GM18861 (cell line): ENCODE data around the gene CTNNA3.
"Not testable (repeated sequence)": the region's sequence is repeated elsewhere in the genome, so short reads cannot be mapped to it uniquely, and the experiment has no call there.

ENCODE experiments used
- ATAC-seq: cut with Tn5 transposase; IDR thresholded peaks from one replicate; pipeline ENCODE4 v1.9.1; 2021; ENCODE audit not compliant: unreplicated experiment

CTNNA3 gene

DNA sequence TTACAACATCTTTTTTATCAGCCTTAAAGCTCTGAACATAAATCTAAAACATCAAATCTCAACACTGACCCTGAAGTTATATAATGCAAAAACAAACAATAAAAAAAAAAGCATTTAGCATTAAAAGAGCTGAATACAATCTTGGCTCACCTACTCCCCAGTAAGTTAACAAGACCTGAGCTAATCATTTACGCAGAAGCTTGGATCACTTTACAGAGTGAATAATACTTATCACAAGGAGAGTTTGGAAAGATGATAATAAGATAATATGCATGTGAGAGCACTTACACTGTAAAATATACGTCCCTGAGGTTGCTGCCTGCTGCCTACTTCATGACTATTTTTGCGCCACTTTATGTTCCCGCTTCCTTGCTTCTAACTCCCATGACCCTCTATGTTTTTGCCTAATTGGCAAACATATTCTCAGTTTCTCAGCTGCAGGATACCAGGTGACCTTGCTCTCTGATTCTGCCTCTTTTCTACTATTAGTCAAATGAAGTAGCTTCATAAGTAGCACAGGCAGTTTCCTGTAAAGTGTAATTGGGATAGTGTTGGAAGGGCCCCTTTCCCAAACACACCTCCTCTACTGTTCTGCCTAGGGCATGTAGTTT, 436.6 kb downstream of the CTNNA3 start:
- ATAC-seq, result no peak

DNA sequence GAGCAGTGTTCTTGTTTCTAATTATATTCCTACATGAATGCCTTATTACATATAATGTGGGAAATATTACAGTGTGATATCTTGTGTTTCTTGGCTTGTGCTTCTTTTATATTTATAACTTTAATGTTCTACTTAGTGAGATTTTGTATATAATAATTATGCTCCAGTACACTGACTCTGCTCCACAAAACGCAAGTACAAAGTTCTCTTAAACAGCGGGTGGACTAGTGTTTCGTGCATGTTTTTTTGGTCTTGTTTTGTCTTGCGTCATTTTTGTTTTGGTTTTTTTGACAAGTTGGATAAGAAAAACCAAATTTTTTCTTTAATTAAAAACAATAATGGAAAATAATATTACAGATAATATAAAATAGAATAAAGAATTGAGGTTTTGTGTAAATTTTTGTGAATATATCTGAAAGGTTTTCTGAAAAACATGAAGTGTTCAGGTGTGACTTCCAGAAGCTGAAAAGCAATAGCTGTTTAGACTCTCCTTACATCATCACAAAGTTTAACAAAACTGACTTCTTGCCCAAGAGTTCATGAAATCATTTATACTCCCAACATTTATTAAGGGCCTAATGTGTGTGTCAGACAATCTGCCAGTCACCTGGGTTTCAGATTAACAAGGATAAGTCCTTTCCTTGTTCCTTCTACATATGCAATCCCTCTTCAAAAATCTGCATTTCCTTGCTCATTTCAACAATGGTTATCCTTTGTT, 438.4 kb downstream of the CTNNA3 start:
- ATAC-seq, result no peak

DNA sequence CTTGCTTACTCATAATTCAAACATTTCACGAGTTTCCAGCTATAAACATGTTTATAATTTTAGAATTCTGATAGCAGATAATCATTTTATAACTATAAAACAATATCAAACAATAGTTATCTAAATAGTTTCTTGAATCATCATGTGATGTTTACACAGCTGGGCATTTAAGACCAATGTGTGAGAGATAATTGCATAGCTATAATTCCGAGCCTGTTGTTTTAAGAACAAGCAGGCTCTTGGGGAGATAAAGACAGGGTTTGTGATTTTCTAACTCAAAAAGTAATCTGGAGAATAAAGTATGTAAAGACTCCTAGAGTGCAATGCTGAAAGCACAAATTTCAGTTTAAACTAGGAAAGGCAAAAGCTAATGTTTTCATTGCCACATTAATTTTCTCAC, 439.0 kb downstream of the CTNNA3 start:
- ATAC-seq, result no peak

DNA sequence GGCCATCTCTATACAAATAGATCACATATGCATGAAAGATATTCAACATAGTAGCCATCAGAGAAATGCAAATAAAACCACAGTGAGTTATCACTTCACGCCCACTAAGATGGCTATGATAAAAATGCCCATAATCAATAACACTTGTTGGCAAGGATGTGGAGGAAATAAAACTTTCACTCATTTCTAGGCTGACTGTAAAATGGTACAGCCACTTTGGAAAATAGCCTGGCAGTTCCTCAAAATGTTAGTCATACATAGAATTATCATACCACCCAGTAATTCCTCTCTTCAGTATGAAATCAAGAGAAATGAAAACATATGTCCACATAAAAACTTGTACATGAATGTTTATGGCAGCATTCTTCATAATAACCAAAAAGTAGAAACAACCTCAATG, 445.3 kb downstream of the CTNNA3 start:
- ATAC-seq, result no peak

DNA sequence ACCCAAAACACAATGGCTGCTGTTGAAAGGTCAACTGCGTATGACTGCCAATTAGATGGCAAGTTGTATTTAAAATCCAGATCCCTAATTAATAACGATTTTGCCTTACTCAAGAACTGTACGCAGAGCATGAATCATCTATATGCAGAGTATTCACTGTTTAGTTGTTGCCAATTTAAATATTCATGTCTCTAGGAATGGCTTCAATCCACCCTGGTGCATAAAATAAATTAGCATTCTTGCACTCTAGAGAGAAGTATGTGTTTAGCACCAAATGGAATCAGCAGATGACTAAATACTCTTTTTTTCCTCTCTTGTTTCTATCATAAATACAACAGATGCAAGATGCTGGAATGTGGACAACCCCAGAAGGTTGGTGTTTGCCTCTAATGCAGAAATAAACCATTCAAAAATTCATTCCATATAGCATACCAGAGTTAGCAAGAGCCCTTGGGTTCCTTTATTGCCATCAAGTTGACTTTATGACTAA, 449.9 kb downstream of the CTNNA3 start:
- ATAC-seq, result no peak

DNA sequence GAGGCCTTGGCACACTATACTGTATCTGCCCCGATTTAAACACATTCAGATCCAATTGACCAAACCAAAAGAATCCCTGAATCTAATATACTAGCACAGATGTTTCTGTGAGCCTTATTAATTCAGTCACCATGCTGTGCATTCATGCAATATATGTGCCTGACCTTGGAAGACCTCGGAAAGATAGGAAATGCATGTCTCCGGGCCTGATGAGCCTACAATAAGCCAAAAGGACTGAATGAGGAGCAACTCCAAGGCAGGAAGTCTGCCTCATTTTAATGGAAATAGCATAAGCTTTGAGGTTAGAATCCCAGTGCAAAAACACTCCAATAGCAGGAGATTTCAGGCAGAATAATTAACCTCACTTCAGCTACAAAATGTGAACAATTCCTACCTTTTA, 453.5 kb downstream of the CTNNA3 start:
- ATAC-seq, result no peak

DNA sequence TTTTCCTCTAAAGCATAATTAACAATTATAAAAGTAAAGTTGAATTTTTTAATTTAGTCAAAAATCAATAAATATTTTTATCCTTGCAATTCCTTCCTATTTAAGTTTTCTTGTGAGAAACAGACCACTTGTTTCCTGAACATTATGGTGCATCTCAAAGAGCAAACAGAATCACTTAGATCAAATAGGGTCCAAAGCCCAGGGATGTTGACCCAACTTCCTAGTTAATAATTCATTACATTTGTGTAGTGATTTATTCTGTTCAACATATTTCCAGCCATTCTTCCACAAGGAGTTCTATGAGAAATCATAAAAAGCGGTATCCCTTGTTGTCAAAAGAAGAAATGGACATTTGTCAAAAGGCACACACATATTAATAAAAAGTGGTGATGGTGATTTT, 454.5 kb downstream of the CTNNA3 start:
- ATAC-seq, result no peak

DNA sequence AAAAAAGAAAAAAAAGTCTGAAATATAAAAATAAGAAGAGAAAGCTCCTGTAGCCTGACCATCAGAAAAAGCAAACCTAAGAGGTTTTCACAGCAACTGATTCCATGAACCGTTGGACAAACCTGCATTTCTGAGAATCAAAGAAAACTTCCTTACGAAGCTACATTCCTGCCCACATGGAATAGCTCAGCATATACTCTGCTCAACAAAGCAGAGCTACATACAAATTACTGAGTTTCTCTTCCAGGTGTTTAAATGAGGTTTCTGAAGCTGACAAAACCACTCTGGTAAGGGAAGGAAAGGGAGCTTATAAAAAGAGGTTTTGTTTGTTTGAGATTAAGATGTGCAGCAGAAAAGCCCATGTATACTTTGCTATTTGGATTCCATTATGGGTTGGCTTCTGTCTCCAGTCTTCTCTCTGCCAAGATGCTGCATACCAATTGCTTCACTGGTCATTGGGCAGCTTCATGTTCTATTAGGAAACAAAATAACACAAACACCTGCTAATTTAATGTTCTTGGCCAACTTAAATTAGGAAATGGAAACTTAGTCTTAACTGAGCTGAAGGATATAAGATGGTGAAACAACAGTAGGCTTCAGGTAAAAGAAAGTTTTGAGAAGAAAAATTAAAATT, 456.0 kb downstream of the CTNNA3 start:
- ATAC-seq, result no peak

DNA sequence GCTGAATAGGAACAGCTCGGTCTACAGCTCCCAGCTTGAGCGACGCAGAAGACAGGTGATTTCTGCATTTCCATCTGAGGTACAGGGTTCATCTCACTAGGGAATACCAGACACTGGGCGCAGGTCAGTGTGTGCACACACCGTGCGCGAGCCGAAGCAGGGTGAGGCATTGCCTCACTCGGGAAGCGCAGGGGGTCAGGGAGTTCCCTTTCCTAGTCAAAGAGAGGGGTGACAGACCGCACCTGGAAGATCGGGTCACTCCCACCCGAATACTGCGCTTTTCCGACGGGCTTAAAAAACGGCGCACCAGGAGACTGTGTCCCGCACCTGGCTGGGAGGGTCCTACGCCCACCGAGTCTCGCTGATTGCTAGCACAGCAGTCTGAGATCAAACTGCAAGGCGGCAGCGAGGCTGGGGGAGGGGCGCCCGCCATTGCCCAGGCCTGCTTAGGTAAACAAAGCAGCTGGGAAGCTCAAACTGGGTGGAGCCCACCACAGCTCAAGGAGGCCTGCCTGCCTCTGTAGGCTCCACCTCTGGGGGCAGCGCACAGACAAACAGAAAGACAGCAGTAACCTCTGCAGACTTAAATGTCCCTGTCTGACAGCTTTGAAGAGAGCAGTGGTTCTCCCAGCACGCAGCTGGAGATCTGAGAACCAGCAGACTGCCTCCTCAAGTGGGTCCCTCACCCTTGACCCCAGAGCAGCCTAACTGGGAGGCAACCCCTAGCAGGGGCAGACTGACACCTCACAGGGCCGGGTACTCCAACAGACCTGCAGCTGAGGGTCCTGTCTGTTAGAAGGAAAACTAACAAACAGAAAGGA, 465.1 kb downstream of the CTNNA3 start:
- ATAC-seq, result not testable (repeated sequence)

DNA sequence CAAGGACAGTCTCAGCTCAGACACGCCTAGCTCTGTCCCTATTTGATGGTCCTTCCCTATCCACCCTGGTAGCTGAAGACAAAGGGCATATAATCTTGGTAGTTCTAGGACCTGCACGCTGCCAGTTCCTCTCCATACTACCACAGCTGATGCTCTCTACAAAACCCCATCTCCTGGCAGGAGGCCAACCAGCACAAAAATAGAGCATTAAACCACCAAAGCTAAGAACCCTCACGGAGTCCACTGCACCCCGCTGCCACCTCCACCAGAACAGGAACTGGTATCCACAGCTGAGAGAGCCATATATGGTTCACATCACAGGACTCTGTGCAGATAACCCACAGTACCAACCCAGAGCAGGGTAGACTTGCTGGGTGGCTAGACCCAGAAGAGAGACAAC, 470.8 kb downstream of the CTNNA3 start:
- no peak for ATAC-seq

DNA sequence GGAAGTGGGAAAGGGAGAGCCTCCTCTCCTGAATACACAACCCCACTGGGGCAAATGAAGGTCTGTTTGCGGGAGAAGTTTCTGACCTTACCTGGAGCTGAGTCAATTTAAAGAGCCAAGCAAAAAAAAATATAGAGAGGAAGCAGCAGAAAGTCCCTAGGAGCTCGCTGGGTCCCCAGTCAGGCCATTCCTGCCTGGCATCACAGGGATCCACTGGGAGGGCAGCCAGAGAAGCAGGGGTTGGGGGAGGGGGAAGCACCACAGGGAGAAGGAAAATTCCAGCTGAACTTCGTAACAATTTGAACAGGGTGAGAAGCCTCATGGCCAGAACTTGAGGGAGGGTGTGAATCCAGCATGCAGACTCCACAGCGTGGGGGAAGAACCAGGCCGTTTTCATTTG, 471.4 kb downstream of the CTNNA3 start:
- no peak for ATAC-seq

DNA sequence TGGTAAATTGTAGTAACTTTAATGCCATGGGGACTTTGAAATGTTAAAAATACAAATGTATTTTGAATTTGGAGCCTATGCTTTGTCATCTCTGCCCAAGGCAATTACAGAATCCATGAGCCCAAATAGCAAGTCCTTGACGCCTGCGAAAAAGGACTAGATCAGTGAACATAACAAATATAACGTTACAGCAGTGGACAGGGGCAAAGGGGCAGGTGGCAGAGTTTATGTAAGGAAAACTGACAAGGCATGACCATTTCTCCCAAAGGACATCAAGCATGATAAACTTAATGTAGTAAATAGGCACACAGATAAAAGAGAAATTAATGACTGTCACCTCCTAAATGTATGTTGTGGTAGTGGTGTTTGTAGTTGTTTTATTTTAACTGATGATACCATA, 473.1 kb downstream of the CTNNA3 start:
- no peak for ATAC-seq

DNA sequence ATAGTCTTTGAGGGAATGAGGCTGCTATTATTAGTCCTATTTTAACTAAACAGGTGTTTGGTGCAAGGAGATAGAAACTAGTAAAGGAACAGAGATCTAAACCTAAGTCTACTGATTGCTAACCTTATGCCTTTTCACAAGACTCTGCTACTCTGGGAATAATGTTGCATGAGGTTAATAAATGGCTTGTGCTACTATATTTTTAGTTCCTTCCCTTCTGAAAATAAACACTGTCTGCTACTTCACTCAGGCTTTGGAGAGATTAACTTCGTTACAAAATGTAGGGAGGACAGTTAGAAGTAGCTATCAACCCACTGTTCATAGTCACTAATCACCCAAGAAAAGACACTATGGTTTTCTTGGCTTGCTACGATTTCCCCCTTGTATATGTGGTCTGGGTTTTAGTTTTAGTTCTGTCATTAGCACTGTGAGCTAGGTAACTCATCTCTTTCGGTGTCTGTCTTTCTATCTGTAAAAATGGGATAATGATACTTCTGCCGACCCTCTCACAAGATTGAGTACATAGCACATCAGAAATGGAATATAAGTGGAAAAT, 474.0 kb downstream of the CTNNA3 start:
- ATAC-seq, result no peak

DNA sequence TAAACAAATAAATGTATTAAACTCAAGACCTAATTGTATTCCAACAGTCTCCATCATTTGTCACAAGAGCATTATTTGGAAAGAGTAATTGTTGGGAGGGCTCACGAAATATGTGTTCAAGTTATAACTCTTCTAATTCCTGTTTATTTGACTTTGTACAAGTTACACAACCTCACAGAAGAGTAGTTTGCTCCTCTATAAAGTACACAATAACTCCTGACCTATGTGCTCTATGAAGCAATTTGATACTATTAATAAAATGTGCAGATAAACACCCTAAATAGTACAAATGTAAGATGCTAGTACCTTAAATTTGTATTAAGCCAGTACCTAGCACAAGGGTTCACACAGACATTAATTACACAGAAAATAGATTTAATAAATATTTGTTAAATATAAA, 484.3 kb downstream of the CTNNA3 start:
- ATAC-seq, result no peak

DNA sequence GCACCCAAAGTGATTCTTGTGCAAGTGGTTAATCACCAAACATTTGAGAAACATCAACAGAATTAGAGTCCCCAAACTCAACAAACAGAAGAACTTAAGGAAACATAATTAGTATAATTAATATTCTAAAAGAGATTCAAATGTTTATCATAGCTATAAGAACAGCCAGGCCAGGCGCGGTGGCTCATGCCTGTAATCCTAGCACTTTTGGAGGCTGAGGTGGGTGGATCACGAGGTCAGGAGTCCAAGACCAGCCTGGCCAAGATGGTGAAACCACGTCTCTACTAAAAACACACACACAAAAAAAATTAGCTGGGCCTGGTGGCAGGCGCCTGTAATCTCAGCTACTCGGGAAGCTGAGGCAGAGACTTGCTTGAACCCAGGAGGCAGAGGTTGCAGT, 488.1 kb downstream of the CTNNA3 start:
- not testable (repeated sequence) for ATAC-seq

DNA sequence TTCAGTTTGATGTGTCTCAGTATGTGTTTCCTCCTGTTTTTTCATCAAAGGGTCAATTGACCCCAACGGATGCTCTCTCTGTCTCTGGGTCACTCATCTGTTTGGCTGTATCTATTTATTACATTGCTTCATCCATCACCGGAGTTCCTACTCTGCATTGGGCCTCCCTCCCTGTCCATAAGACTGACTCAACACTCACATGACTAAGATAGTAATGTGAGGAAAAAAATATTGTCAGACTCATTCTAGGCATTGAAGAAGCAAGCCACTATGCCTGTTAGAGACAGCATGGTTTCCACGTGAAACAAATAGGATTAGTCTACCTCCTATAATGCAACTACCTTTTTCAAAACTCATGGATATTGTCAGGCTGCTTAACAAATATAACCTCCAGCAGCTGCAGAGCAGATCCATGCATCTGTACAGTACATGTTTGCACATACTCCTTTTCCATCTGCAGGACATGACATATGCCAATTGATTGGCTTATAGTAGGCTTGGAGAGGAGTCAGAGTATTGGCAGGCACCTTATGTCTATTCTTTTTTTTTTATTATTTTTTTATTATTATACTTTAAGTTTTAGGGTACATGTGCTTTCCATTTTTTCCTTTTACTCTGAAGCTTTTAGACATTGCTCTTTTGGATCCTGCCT, 495.0 kb downstream of the CTNNA3 start:
- no peak for ATAC-seq

DNA sequence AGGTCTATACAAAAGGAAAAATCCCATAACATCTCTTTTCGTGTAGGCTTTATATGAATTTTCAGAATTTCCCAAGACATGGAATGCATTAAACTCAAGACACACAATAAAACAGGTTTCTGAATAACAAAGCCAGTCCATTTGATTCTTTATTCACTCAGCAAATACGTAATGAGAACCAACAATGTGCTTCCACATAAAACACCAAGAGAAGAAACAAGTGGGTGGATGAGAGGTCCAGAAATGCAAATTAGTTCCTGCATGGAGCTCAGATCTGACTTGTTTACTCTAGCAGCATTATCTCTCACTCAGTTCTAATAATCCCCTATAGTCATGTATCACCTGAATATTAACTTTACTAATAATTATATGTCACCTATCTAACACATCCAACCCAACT, 520.6 kb downstream of the CTNNA3 start:
- ATAC-seq, result no peak

DNA sequence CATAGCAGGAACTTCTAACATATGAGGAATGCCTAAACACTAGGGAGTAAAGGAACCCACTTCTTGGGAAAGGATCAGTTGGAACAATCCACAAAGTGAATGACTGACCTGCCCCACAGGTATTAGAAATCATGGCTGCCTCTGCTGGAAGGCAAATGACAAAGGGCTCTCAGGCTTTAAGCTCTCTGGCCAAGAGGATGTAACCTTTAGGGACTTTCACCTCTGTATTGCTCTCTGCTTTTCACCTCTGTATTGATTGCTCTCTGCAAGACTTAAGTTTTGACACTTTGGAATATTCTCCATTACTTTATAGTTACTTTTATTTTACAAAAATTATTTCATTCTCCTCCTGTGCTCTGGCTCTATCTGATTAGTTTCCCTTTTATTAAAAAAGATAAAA, 522.2 kb downstream of the CTNNA3 start:
- no peak for ATAC-seq

DNA sequence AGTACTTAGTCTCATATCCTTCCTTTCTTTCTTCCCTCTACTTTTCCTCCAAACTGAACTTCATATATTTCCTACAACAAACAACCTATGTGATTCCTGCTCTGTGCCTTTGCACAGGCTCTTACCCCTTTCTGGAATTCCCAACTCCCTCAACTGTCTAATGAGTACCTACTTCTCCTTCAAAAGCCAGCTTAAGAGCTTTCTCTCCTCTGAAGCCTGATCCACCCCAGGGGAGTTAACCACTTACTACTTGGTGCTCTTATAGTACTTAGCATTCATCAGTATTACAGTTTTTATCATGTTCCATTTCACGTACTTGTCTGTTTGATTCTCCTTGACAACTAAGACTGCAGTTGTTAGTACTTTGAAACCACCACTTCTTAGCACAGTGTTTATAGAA, 524.0 kb downstream of the CTNNA3 start:
- ATAC-seq, result no peak

DNA sequence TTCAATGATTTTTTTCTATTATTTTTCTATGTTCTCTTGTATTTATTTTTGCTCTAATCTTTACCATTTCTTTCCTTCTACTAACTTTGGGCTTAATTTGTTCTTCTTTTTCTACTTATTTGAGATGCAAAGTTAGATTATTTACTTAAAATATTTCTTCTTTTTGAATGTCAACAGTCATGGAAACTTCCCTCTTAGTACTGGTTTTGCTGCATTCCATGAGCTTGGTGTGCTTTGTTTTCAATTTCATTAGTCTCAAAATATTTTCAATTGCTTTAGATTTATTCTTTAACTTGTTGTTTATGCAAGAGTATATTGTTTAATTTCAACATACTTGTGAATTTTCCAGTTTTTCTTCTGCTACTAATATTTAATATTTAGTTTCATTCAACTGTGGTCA, 539.8 kb downstream of the CTNNA3 start:
- no peak for ATAC-seq

DNA sequence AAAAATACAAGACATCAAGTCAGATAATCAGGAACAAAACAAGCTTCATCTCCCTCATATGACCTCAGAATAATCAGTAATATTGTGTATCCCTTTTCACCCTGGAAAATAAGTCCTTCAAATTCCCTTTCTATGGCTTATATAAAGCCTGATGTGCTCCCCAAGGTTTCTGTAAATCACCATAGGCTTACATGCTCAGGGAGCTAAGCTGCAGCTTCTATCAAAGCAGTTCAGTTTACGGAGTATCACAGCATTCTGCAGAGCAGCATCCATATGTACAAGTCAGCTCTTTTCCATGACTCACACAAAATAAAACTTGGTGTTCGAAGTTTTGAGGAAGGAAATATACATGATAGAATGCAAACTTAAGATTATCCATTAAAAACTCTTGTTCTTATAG, 544.5 kb downstream of the CTNNA3 start:
- ATAC-seq, result no peak
